ENCODE data around the gene PRKCE.
"Not testable (repeated sequence)": the region's sequence is repeated elsewhere in the genome, so short reads cannot be mapped to it uniquely, and the experiment has no call there.

PRKCE gene

DNA sequence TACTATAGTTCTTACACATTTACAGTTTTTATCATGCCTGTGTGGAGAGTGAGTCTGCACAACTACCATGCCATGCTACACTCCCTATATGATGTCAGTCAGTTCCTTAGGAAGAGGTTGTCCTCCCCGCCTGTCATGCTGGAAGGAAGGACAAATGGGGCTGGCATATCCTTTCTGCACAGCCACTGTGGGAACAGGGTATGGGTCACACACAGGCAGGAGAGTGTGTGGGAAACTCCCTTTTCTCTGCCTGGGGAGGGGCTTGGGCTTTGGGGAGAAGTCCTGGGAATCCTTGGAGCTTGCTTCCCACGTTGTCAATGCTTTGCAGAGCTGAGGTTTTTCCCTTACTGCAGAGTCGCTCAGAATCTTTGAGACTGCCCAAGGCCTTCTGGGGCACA, 232.1 kb downstream of the PRKCE start:
- no peak for DNase-seq

DNA sequence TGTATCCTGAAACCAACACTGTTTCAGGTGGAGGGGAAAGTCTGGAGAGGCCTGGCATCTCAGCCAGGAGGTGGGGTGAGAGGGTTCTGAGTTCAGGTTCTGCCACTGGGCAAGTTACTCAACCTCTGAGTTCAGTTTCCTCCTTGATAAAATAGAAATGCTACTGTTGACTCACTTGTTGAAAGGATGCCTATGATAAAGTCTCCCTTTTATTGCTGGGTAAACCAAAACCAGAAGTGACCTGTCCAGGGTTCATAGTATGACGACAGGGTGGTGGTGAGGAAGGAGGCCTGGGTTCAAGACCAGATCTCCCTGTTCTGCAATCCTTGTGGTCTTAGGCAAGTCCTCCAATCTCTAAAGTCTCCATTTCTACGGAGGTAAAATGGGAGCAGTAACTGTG, 232.7 kb downstream of the PRKCE start:
- no peak for DNase-seq

DNA sequence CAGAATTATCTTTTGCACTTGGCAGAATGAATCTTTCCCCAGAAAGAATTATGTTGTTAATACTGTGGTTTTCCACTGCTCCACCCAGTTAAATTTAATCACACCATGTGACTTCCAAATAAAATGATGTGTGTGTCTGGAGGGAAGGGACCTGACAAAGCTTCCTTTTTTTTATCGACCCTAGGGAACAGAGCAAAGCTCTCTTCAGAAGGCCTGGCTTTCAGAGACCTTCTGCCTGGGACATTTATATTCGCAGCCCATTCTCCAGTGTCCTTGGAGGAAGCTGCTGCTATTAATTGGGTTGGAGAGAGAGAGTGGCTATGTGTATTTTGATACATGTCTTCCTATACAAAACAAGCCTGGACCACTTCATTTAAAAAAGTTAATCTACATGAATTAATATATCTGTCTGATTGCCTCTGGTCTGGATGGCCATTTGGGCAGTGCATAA, 233.7 kb downstream of the PRKCE start:
- peak in 3 of 58 donors; percentile 14 to 45 (median 28) for DNase-seq

DNA sequence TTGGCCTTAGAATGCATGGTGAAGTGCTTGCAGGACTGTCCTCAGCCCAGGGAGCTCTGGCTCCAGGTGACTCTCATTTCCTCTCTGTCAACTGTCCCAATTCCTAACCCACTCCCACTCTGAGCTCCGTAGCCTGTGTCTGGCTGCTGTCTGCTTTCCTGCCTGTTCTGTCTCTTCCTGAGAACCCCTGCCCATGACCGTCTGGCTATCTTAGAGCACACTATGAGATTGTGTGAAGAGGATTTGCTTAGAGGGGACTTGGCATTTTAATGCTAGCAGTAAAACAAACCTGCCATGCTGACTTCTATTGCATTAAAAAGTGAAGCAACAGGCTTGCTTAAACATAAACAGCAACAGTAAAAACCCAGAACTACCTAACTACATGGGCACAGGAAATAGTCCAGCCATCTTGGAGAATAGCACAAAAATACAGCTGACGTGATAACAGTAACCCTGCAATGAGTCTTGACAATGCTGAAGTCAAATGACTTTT, 234.7 kb downstream of the PRKCE start:
- no peak for DNase-seq

DNA sequence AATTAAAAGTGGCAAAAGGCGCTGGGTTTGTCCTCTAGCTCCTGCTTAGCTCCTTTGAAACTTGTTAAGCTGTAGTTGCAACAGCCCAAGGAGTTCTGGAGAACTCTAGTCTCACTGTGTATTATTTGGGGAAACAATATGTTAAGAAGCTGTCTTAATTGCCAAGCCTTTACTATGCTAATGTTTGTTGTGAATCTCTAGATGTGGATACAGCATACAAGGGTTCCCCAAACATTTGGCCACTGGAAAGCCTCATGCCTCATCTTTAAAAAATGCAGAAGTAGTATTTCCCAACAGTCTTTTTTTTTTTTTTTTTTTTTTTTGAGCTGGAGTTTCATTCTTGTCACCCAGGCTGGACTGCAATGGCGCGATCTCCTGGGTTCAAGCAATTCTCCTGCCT, 236.7 kb downstream of the PRKCE start:
- DNase-seq, result no peak

DNA sequence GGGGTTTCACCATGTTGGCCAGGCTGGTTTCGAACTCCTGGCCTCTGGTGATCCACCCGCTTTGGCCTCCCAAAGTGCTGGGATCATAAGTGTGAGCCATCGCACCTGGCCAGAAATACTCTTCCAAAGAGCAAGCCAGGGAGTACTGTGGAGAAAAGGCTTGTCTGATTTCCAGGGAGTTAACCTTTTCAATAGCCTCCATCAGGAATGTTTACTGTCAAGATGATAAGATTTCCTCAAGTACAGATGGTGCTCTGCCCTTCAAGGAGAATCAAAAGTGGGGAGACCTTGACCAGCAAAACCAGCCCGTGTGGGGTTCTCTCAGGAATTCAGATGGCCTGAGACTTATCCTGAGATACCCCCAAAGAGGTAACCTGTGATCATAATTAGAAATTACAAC, 237.2 kb downstream of the PRKCE start:
- DNase-seq, result no peak

DNA sequence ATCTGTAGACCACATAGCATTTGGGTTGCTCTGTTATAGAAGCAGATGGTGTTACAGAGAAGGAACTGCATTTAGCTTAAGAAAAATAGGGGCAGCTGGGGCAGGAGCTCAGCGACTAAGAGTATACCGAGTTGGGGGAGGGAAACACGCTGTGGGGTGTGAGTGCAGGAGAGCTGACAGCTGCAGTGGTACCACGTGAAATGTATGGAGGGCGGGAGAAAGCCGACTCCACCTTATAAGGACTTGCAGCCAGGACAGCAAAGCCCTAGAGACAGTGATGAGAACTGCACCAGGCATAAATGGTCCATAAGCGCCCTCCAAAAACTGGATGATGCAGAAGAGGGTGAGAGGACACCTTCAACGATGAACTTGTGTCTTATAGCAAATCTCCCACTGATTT, 237.6 kb downstream of the PRKCE start:
- DNase-seq, result peak in 23 of 58 donors; percentile 11 to 73 (median 32)

DNA sequence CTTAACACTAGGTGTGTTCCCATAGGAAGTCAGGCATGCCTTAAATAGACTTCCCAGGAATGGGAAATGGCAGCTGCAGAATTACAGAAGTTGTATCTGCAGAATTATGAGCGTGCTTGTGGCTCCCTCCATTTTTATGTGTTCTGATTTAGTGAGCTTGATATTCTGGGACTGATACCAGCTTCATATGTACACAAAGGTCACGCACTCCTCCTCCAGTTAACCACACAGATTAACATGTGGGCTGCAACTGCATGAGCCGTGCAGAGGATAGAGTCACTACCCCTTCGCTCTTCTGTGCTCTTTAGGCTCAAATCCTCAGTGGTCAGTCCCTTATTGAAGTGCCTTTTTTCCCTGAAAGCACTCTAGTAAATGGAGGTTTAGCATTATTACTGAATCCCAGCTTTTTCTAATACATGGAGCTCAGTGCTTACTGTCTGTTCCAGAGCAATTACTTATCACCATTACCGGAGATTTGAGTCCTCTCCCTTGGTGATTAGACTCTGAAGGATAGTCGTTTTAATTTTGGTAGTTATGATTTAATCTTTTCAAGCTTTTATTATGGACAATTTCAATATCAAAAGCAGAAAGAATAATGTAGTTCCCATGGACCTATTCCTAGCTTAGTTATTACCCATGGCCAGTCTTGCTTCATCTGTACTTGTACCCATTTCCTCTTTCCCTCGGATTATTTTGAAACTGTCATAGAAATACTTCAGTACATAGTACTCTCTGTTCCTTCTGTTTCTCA, 238.3 kb downstream of the PRKCE start:
- DNase-seq, result no peak

DNA sequence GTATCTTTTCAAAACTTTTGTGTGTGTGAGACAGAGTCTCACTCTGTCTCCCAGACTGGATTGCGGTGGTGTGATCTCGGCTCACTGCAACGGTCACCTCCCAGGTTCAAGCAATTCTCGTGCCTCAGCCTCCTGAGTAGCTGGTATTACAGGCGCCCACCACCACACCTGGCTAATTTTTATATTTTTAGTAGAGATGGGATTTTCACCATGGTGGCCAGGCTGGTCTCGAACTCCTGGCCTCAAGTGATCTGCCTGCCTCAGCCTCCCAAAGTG, 238.8 kb downstream of the PRKCE start:
- DNase-seq, result not testable (repeated sequence)

DNA sequence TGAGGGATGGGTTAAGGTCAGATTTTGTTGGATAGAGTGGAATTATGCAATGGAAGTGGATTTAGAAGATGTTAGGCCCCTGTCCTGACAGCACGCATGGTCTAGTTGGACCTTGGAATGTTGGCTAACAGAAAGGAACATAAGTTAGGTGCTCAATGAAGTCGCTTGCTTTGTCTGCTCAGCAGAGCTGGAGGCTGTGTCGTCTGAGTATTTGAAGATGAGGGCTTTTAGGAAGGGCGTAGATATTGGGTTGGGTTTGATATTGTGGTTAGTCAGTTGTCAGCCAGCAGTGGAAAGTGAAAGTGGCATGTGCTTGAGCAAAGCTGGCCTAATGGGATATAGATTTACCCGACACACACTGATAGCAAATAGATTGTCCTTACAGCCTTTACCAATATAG, 239.3 kb downstream of the PRKCE start:
- DNase-seq, result no peak

DNA sequence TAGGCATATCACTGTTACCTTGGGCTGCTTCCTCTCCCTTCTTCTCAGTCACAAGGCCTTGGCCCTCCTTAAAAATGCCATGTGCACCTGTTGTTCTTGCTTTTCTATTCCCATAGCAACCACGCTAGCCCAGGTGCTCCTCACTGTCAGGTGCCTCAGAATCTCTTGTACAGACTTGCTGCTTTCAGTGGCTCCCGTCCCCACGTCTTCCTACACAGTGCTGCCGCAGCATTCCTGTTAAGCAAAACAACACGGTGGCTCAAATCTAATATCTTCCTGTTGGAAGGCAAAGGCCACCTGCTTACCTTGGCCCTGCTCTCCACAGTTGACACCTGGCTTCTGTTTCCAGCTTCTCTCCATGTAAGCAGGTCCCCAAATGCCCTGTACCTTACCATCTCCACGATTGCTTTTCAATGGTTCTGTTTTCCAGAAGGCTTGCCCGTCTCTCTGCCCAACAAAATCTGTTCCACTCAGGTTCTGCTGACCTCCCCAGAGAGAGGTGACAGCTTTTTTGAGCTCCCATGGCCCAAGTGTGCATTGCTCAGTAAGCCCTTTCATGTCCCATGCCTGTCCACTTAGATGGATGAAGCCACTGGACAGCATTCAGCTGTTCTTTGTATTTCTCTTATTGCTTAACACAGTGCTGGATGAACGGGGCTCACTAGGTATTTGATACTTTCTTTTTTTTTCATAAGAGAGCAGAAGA, 240.4 kb downstream of the PRKCE start:
- no peak for DNase-seq

DNA sequence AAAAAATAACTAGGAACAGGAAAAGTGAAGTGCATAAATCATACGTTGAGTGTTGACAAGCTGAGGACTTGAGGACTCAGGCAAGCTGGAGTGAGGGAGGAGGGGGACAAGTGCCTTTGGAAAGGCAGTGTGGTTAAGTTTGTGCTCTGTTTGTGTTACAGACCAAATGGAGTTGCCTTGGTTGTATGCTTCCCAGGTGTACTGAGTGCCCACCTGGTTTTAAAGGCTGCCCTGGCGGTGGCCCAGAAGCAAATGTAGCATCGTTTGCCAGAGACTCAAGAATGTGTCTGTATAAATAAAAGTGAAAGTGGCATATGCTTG, 240.9 kb downstream of the PRKCE start:
- DNase-seq, result no peak

DNA sequence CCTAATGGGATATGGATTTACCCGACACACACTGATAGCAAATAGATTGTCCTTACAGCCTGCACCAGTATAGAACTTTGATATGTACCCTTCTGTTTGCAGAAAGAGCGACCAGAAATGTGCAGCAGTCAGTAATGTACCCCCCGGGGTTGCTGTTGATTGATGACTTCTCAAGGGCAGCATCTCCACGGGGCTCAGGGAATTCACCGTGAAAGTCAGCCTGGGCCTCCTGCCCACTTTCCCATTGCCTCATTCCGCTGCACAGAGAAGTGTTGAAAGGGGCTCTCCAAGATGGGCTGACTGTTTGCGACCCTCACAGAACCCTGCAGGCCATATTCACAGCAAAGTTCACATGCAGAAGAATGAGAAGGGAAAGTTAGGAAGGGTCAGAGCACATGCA, 241.3 kb downstream of the PRKCE start:
- DNase-seq, result no peak

DNA sequence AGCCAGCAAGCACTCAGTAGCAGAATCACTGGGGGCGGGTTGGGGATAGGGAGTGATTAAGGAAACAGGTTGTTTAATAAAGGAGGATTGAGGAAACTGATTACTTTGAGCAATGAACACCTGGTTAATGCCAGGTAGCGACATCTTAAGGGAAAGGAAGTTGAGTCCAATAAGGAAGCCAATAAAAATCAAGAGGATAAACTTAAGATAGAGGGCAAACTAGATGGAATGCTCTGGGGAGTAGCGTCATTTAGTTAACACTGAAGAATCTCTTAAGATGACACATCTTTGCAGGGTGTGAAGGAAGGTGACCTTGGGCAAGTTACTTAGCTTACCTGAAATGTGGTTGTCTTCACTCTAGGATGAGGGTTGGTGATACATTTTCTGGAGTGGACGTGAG, 242.7 kb downstream of the PRKCE start:
- DNase-seq, result no peak

DNA sequence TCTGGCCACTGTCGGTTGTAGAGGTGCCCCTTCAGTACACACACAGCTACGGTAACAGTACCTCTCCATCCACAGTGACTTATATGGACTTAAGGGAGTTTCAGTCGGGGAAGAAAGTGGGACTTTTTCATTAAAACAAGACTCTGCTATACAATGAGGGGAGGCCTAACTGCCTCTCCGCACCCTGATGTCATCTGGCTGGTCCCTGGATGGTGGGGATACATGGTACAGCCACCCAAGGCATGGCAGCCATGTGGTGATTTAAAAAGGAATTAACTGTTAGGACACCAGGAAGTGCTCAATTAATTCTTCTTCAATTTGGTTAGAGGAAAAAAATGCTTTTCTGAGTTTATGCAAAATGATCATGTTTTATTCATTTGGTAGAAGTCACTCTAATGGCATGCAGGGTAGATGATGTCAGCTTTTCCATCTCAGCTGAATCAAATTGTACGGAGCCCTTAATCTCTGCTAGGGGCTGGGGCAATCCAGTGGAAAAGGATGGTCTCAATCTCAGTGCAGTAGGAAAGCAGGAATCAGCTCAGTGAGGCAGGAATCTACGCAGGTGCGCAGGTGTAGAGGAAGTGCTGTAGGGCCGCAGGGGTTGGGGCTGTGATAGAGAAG, 243.9 kb downstream of the PRKCE start:
- no peak for DNase-seq

DNA sequence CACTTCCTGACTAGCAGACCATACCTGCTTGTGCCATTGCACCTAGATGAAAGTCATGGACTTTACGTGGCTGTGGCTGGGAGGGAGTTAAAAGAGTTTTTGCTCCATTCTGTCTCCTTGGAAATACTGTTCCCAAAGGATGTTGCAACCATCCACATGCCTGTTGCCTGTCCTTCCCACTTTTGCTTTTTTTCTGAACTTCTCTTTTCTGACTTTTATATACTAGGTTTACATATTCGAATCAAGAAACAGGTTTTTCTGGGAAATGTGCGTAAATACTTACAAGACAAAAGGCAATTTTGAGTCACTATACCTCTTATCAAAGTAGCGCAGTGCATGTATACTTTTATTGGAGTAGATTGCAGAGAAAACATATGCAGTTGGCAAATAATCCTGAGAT, 244.8 kb downstream of the PRKCE start:
- no peak for DNase-seq

DNA sequence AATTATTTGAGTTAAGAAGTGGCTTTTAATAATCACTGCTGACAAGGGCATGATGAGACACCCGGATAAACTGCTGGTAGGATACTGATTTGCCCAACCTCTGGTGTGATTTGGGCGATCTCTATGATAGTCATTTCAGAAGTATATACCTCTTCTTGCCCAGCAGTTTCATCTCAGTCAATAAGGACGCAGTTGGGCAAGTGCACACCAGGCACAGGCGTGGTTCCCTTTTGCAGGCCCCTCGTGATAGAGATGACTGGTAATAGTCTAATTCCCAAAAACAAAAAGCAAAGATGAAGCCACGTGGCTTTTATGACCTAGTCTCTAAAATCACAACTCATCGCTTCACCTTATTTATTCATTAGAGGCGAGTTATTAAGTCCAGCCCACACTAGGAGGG, 246.4 kb downstream of the PRKCE start:
- no peak for DNase-seq

DNA sequence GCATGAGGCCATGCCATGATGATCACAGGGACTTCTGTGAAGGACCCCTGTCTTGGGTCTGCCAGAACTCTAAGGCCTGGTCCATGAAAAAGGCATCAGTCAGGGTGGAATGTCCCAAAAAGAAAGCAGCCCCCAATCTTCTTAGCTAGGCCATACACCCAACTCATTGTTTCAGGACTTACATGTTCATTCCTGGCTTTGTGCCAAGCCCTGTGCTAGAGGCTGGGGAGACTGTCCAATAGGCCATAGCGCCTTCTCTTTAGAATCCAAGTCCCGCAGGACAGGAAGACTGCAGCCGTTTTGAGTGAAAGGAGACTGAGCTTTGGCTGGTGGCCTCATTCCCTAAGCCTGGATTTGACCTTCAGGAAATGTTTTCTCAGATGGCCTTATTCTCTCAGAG, 247.3 kb downstream of the PRKCE start:
- DNase-seq, result peak in 1 of 58 donors; percentile 26

DNA sequence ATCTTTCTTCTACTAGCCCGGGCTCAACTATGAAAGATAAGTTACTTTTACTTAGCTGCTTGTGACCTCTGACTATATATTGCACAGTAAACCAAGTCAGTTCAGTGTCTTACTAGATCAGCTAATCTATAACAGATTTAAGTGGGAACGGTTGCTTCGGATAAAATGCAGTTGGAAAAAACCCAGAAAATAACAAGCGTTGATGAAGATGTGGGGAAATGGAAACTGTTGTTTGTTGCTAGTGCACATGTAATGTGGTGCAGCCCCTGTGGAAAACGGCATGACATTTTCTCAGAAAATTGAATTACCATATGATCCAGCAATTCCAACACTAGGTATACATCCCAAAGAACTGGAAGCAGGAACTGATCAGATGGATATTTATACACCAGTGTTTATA, 248.5 kb downstream of the PRKCE start:
- no peak for DNase-seq

DNA sequence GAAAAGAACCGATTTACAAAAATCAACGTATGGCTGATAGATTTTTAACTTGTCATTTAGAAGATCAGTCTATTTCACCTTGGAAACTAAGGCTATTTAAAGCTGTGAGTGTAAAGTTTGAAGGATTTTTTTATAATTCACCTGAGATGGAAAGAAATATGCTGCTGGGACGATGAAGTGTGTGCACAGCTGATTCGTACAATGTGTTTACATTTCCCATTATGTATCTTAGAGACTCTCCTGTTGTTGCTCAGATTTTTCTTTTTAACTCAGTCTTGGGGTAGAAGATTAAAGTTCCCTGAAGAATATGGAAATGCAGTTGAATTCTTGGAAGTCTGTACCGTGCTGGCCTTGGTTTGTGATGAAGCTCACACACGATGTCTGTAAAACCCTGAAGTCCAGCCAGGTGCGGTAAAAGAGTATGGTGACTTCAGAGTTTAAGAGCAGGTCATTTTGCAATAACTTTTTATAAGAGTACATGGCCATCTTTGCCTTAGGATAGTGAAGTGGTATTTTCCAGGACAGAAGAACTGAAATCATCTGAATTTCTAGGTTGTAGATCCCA, 250.1 kb downstream of the PRKCE start:
- no peak for DNase-seq

DNA sequence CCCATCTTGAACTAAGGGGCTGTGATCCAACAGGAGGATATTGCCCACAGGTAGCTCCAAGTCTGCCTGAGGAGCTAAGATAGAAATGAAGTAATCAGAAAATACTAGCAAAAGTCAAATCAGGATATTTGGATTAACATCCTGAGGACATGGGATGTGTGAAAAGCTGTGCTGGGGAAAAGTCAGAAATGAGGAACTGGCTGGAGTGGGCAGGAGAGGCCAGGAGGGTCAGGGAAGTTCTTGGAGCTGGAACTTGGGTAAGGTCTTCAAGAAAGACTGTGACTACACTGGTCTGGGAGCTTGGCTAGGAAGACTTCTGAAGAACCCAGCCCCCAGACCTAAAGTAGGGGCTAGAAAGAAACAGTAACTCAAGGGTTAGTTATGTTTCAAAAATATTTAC, 250.9 kb downstream of the PRKCE start:
- DNase-seq, result no peak

DNA sequence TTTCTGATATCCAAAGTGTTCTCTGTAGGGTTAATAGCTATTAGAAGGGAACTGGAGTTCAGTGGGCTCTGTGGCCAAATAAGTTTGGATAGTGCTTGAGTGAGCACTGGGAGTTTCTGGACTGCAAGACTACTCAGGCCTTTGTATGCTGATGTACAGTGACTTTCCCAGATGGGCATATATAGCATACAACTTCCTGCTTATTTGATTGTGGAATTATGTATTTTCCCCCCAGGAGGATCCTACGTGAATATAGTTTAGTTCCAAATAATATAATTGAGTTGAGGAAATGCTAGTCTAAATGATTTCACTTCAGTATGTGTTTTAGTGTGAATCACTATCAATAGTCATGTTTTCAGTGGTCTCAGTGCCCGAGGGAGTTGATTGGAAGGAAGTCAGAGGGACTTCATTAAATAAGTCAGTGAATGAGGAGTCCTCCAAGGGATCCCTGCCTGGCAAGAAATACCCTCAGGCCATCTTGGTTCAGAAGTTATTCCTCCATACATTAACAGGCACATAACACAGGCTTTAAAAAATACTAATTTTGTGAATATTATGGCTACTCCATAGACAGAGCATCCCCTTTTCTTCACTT, 251.4 kb downstream of the PRKCE start:
- no peak for DNase-seq

All from anterior cingulate cortex (tissue), 58 donors.